Measurements from ENCODE around the gene PRKCA. TPM values are rescaled to one million over a fixed set of nuclear protein-coding genes. Genes with fewer than 3 reads are reported as not detected.
"Not testable (repeated sequence)": the region's sequence is repeated elsewhere in the genome, so short reads cannot be mapped to it uniquely, and the experiment has no call there.

Gene PRKCA
- total RNA-seq, 1 donor from 2014 or later: 2.2 TPM

GRCh38 chr17:66724581-66725341 lies 422.3 kb downstream of the PRKCA start:
- ATAC-seq (ENCODE audit: low read depth) (no peak), DNase-seq (no peak)
- intact Hi-C loops (cut with micrococcal nuclease): loop anchor here (10.0 kb wide), 1 partner anchor 1740 kb away; no protein-coding TSS in a partner anchor
- POLR2A ChIA-PET: no interaction called here
- no peak for TF ChIP-seq CTCF (IDR thresholded peaks at IDR 0.05)
- H3K4me3 Mint-ChIP-seq: no peak overlapping the region
- H3K9me3 Mint-ChIP-seq: no peaks in the 10 kb centered on the region
- H3K27me3 Mint-ChIP-seq: peaks cover 4% of the 10 kb centered on the region
- H3K36me3 Mint-ChIP-seq (ENCODE audit: low read depth): no peaks in the 10 kb centered on the region
- H3K4me1 Mint-ChIP-seq: no peaks in the 10 kb centered on the region
- H3K27ac Mint-ChIP-seq: no peak overlapping the region
- CTCF ChIA-PET: no interaction called here

- H3K9me3 Mint-ChIP-seq; H3K36me3 Mint-ChIP-seq (ENCODE audit: low read depth); H3K4me1 Mint-ChIP-seq; H3K27me3 Mint-ChIP-seq; ATAC-seq (ENCODE audit: low read depth); POLR2A ChIA-PET; H3K4me3 Mint-ChIP-seq; CTCF ChIA-PET; DNase-seq; H3K27ac Mint-ChIP-seq: not testable (repeated sequence)
- intact Hi-C loops (cut with micrococcal nuclease): loop anchor here (10.0 kb wide), 1 partner anchor 1739 kb away; no protein-coding TSS in a partner anchor
Measured at GRCh38 chr17:66725438-66725837, 423.0 kb downstream of the PRKCA start.

- ChIA-PET POLR2A (no interaction called here), CTCF (no interaction called here)
- no peak overlapping the region for H3K27ac Mint-ChIP-seq
- no peaks in the 10 kb centered on the region for H3K4me1 Mint-ChIP-seq
- ATAC-seq (ENCODE audit: low read depth) (no peak), DNase-seq (no peak)
- no peak overlapping the region for H3K4me3 Mint-ChIP-seq
- no peak for TF ChIP-seq CTCF (IDR thresholded peaks at IDR 0.05)
- H3K36me3 Mint-ChIP-seq (ENCODE audit: low read depth): no peaks in the 10 kb centered on the region
- H3K9me3 Mint-ChIP-seq: no peaks in the 10 kb centered on the region
- intact Hi-C loops (cut with micrococcal nuclease): loop anchor here (10.0 kb wide), 1 partner anchor 1739 kb away; no protein-coding TSS in a partner anchor
- peaks cover 4% of the 10 kb centered on the region for H3K27me3 Mint-ChIP-seq
Measured at GRCh38 chr17:66725956-66726355, 423.5 kb downstream of the PRKCA start.

GRCh38 chr17:66726371-66726770 lies 424.0 kb downstream of the PRKCA start:
- DNase-seq (no peak), ATAC-seq (ENCODE audit: low read depth) (no peak)
- ChIA-PET CTCF (no interaction called here), POLR2A (no interaction called here)
- H3K9me3 Mint-ChIP-seq: no peaks in the 10 kb centered on the region
- TF ChIP-seq CTCF (IDR thresholded peaks at IDR 0.05): no peak
- no peaks in the 10 kb centered on the region for H3K36me3 Mint-ChIP-seq (ENCODE audit: low read depth)
- intact Hi-C loops (cut with micrococcal nuclease): loop anchor here (10.0 kb wide), 1 partner anchor 1738 kb away; no protein-coding TSS in a partner anchor
- no peaks in the 10 kb centered on the region for H3K4me1 Mint-ChIP-seq
- H3K4me3 Mint-ChIP-seq: no peak overlapping the region
- no peak overlapping the region for H3K27ac Mint-ChIP-seq
- H3K27me3 Mint-ChIP-seq: peaks cover 4% of the 10 kb centered on the region

GRCh38 chr17:66726846-66727245 lies 424.4 kb downstream of the PRKCA start:
- Mint-ChIP-seq H3K36me3 (ENCODE audit: low read depth) (no peaks in the 10 kb centered on the region), H3K27ac (no peak overlapping the region), H3K9me3 (no peaks in the 10 kb centered on the region), H3K27me3 (peaks cover 4% of the 10 kb centered on the region), H3K4me3 (no peak overlapping the region), H3K4me1 (no peaks in the 10 kb centered on the region)
- ChIA-PET CTCF (no interaction called here), POLR2A (no interaction called here)
- DNase-seq (no peak), ATAC-seq (ENCODE audit: low read depth) (no peak)
- intact Hi-C loops (cut with micrococcal nuclease): loop anchor here (10.0 kb wide), 1 partner anchor 1738 kb away; no protein-coding TSS in a partner anchor
- no peak for TF ChIP-seq CTCF (IDR thresholded peaks at IDR 0.05)
